HL-60 (cell line): ENCODE data around the gene CRLF3.

Experiments
- DNase-seq, 2 experiments: peaks; one replicate each; pipeline ENCODE4 v3.0.0-alpha.2; 2010 to 2020; ENCODE audit warnings: low read depth in 1 of 2, low spot score in 1 of 2
- H3K27ac ChIP-seq: fragments of 250-450 bp; sonication (Bioruptor Pico); replicated peaks from 2 replicates; pipeline ENCODE4 v1.5.1; 2020; ENCODE audit warnings: mild to moderate bottlenecking, moderate library complexity
- H3K27me3 ChIP-seq: fragments of 250-450 bp; sonication (Bioruptor Pico); 2 replicates; pipeline ENCODE4 v1.5.1; 2021; ENCODE audit warnings: mild to moderate bottlenecking, moderate library complexity; ENCODE audit not compliant: insufficient read depth, poor library complexity, severe bottlenecking
- H3K4me3 ChIP-seq: replicated peaks from 2 replicates; pipeline ENCODE4 v1.5.1; 2011; ENCODE audit warnings: mild to moderate bottlenecking, control low read depth, low read length; ENCODE audit not compliant: insufficient read depth
- CTCF ChIP-seq: IDR thresholded peaks from one replicate; pipeline ENCODE4 v1.5.1; 2011; ENCODE audit warnings: low read length, control low read depth, inconsistent platforms; ENCODE audit not compliant: insufficient read depth
- GABPA ChIP-seq: IDR thresholded peaks from 2 replicates; pipeline ENCODE4 v1.6.1; 2012; ENCODE audit warnings: low read depth
- POLR2AphosphoS5 ChIP-seq: IDR thresholded peaks from 2 replicates; pipeline ENCODE4 v1.6.1; 2012; ENCODE audit warnings: low read depth
- SPI1 ChIP-seq: IDR thresholded peaks from 2 replicates; pipeline ENCODE4 v1.6.1; 2012; ENCODE audit warnings: low read depth, mild to moderate bottlenecking, borderline replicate concordance
- TF ChIP-seq, protein P1 (sequence below): IDR thresholded peaks from 2 replicates; pipeline ENCODE4 v1.6.1; 2012; ENCODE audit warnings: low read depth; ENCODE audit not compliant: insufficient replicate concordance

CRLF3 gene

GRCh38 chr17:30821871-30822723, 2.4 kb downstream of the CRLF3 start:
- TF ChIP-seq CTCF (no peak), GABPA (no peak), POLR2AphosphoS5 (no peak), SPI1 (no peak)
- TF ChIP-seq, protein P1, sequence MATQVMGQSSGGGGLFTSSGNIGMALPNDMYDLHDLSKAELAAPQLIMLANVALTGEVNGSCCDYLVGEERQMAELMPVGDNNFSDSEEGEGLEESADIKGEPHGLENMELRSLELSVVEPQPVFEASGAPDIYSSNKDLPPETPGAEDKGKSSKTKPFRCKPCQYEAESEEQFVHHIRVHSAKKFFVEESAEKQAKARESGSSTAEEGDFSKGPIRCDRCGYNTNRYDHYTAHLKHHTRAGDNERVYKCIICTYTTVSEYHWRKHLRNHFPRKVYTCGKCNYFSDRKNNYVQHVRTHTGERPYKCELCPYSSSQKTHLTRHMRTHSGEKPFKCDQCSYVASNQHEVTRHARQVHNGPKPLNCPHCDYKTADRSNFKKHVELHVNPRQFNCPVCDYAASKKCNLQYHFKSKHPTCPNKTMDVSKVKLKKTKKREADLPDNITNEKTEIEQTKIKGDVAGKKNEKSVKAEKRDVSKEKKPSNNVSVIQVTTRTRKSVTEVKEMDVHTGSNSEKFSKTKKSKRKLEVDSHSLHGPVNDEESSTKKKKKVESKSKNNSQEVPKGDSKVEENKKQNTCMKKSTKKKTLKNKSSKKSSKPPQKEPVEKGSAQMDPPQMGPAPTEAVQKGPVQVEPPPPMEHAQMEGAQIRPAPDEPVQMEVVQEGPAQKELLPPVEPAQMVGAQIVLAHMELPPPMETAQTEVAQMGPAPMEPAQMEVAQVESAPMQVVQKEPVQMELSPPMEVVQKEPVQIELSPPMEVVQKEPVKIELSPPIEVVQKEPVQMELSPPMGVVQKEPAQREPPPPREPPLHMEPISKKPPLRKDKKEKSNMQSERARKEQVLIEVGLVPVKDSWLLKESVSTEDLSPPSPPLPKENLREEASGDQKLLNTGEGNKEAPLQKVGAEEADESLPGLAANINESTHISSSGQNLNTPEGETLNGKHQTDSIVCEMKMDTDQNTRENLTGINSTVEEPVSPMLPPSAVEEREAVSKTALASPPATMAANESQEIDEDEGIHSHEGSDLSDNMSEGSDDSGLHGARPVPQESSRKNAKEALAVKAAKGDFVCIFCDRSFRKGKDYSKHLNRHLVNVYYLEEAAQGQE, result no peak
- H3K4me3 ChIP-seq, result peak overlapping the region; percentile 65
- H3K27ac ChIP-seq, result peak overlapping the region; percentile 82
- H3K27me3 ChIP-seq, result no peaks in the 10 kb centered on the region
- no peak for DNase-seq

DNA sequence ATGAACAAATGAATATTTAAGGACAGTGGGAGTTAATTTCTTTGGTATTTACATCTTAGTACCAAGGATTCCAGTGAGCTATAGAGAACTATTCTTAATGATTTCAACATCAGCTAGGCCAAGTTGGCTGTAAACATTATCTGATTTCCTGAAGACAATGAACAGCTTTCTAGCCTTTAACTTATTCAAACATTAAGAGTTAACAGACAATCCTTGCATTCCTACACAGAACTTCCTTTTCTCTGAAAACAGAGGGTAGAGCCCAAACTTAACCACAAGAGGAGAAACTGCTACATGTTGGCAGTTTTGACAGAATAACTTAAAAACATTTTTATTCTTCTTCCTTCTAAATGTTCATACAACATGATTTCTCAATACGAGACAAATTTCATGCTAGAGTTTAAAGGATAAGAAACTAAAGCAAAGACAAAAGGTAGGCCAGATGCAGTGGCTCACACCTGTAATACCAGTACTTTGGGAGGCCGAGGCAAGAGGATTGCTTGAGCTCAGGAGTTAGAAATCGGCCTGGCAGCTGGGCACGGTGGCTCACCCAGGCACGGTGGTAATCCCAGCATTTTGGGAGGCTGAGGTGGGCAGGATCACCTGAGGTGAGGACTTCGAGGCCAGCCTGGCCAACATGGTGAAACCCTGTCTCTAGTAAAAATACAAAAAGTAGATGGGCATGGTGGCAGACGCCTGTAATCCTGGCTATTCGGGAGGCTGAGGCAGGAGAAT, 4.4 kb downstream of the CRLF3 start:
- Histone ChIP-seq H3K4me3 (0 out of 2 replicates have a peak overlapping the region, but pooled peaks have one; percentile 6), H3K27ac (peak overlapping the region; percentile 67), H3K27me3 (no peaks in the 10 kb centered on the region)
- TF ChIP-seq CTCF, result no peak
- TF ChIP-seq POLR2AphosphoS5, result no peak
- no peak for TF ChIP-seq GABPA
- no peak for TF ChIP-seq SPI1
- TF ChIP-seq, protein P1, result no peak
- peak in 1 of 2 experiments; percentile 30 for DNase-seq

- no peak for DNase-seq
- no peak overlapping the region for H3K4me3 ChIP-seq
- H3K27me3 ChIP-seq, result no peaks in the 10 kb centered on the region
- H3K27ac ChIP-seq, result no peak overlapping the region
- TF ChIP-seq POLR2AphosphoS5 (no peak), GABPA (no peak), SPI1 (no peak), CTCF (no peak)
- TF ChIP-seq, protein P1, result no peak
Measured at GRCh38 chr17:30816165-30816564, 8.3 kb downstream of the CRLF3 start.
